Adipocyte (in vitro differentiated cells): ENCODE measurements around the gene CRYZL1.
"Not testable (repeated sequence)": the region's sequence is repeated elsewhere in the genome, so short reads cannot be mapped to it uniquely, and the experiment has no call there.

Source experiments
- DNase-seq: peaks from one replicate; pipeline ENCODE4 v3.0.0-alpha.2; 2015; ENCODE audit warnings: low read depth
- H3K27me3 ChIP-seq: replicated peaks from 2 replicates; pipeline ENCODE4 v1.7.0; 2013; ENCODE audit warnings: mild to moderate bottlenecking, low read length, moderate library complexity; ENCODE audit not compliant: control insufficient read depth, insufficient read depth
- H3K36me3 ChIP-seq: 2 replicates; pipeline ENCODE4 v1.7.0; 2013; ENCODE audit warnings: low read length, mild to moderate bottlenecking, moderate library complexity; ENCODE audit not compliant: control insufficient read depth, insufficient read depth, severe bottlenecking
- H3K4me1 ChIP-seq: 2 replicates; pipeline ENCODE4 v1.7.0; 2013; ENCODE audit warnings: mild to moderate bottlenecking, low read length, moderate library complexity; ENCODE audit not compliant: control insufficient read depth, insufficient read depth
- H3K4me3 ChIP-seq: 2 replicates; pipeline ENCODE4 v1.7.0; 2013; ENCODE audit warnings: mild to moderate bottlenecking, low read length, moderate library complexity
- H3K9ac ChIP-seq: 2 replicates; pipeline ENCODE4 v1.7.0; 2013; ENCODE audit warnings: mild to moderate bottlenecking, low read length, moderate library complexity
- H3K9me3 ChIP-seq: 2 replicates; pipeline ENCODE4 v1.7.0; 2013; ENCODE audit warnings: mild to moderate bottlenecking, low read length, moderate library complexity; ENCODE audit not compliant: control insufficient read depth

The CRYZL1 gene

GRCh38 chr21:33619726-33620125 is 21.8 kb downstream of the CRYZL1 start:
- Histone ChIP-seq H3K4me3 (no peak overlapping the region), H3K36me3 (peaks cover 39% of the 10 kb centered on the region), H3K9ac (no peak overlapping the region), H3K27me3 (no peaks in the 10 kb centered on the region), H3K9me3 (no peaks in the 10 kb centered on the region), H3K4me1 (no peaks in the 10 kb centered on the region)
- DNase-seq, result no peak

- Histone ChIP-seq H3K36me3 (peaks cover 34% of the 10 kb centered on the region), H3K9ac (no peak overlapping the region), H3K9me3 (no peaks in the 10 kb centered on the region), H3K4me3 (no peak overlapping the region), H3K4me1 (no peaks in the 10 kb centered on the region), H3K27me3 (no peaks in the 10 kb centered on the region)
- DNase-seq, result no peak
Measured at GRCh38 chr21:33618407-33618806, 23.1 kb downstream of the CRYZL1 start.

- H3K4me1 ChIP-seq, DNase-seq, H3K4me3 ChIP-seq, H3K9me3 ChIP-seq, H3K9ac ChIP-seq, H3K27me3 ChIP-seq: not testable (repeated sequence)
- peaks cover 39% of the 10 kb centered on the region for H3K36me3 ChIP-seq
Measured at GRCh38 chr21:33617565-33617964, 24.0 kb downstream of the CRYZL1 start.

GRCh38 chr21:33611006-33611744 is 30.4 kb downstream of the CRYZL1 start:
- peaks cover 41% of the 10 kb centered on the region for H3K36me3 ChIP-seq
- DNase-seq, result no peak

GRCh38 chr21:33608559-33608958 is 33.0 kb downstream of the CRYZL1 start:
- Histone ChIP-seq H3K27me3 (no peaks in the 10 kb centered on the region), H3K9ac (no peak overlapping the region), H3K4me1 (peaks cover 20% of the 10 kb centered on the region), H3K4me3 (no peak overlapping the region), H3K9me3 (no peaks in the 10 kb centered on the region), H3K36me3 (peaks cover 32% of the 10 kb centered on the region)
- DNase-seq, result peak; percentile 57

More at GRCh38 chr21:33611006-33611744, 30.4 kb downstream of the CRYZL1 start:
- no peak overlapping the region for H3K9ac ChIP-seq
- no peak overlapping the region for H3K4me3 ChIP-seq
- H3K27me3 ChIP-seq, result no peaks in the 10 kb centered on the region
- no peaks in the 10 kb centered on the region for H3K9me3 ChIP-seq
- peaks cover 20% of the 10 kb centered on the region for H3K4me1 ChIP-seq

- Histone ChIP-seq H3K4me3 (no peak overlapping the region), H3K4me1 (no peaks in the 10 kb centered on the region), H3K27me3 (no peaks in the 10 kb centered on the region), H3K36me3 (peaks cover 71% of the 10 kb centered on the region), H3K9me3 (no peaks in the 10 kb centered on the region), H3K9ac (no peak overlapping the region)
- DNase-seq, result no peak
Measured at GRCh38 chr21:33598051-33598450, 43.5 kb downstream of the CRYZL1 start.

GRCh38 chr21:33588485-33589335 is 52.8 kb downstream of the CRYZL1 start, which contains the start of gene DONSON:
TSS of gene DONSON (minus strand) at chr21:33588684. CDS start at chr21:33588641, 43 bp downstream.
- H3K4me3 ChIP-seq, result peak within 1 kb of the TSS; percentile 94
- H3K9ac ChIP-seq, result peak within 1 kb of the TSS; percentile 88
- no peaks in the 10 kb centered on the region for H3K9me3 ChIP-seq
- DNase-seq, result peak; percentile 95
- H3K27me3 ChIP-seq, result no peaks in the 10 kb centered on the region
- no peaks in the 10 kb centered on the region for H3K36me3 ChIP-seq
- peaks cover 8% of the 10 kb centered on the region for H3K4me1 ChIP-seq

GRCh38 chr21:33587792-33588484 is 53.6 kb downstream of the CRYZL1 start:
- peaks cover 8% of the 10 kb centered on the region for H3K4me1 ChIP-seq
- H3K9me3 ChIP-seq, result no peaks in the 10 kb centered on the region
- H3K9ac ChIP-seq, result peak overlapping the region; percentile 88
- H3K27me3 ChIP-seq, result no peaks in the 10 kb centered on the region
- H3K36me3 ChIP-seq, result no peaks in the 10 kb centered on the region
- H3K4me3 ChIP-seq, result peak overlapping the region; percentile 94
- peak; percentile 72 for DNase-seq

GRCh38 chr21:33586927-33587326 is 54.6 kb downstream of the CRYZL1 start:
- H3K4me3 ChIP-seq, result no peak overlapping the region
- no peaks in the 10 kb centered on the region for H3K27me3 ChIP-seq
- H3K36me3 ChIP-seq, result no peaks in the 10 kb centered on the region
- H3K4me1 ChIP-seq, result peaks cover 8% of the 10 kb centered on the region
- no peak for DNase-seq
- no peaks in the 10 kb centered on the region for H3K9me3 ChIP-seq
- H3K9ac ChIP-seq, result no peak overlapping the region

- H3K9me3 ChIP-seq, result no peaks in the 10 kb centered on the region
- H3K4me1 ChIP-seq, result peaks cover 6% of the 10 kb centered on the region
- no peak overlapping the region for H3K9ac ChIP-seq
- no peak for DNase-seq
- no peaks in the 10 kb centered on the region for H3K27me3 ChIP-seq
- H3K36me3 ChIP-seq, result no peaks in the 10 kb centered on the region
- H3K4me3 ChIP-seq, result no peak overlapping the region
Measured at GRCh38 chr21:33584455-33584854, 57.1 kb downstream of the CRYZL1 start.
